NCI-H460 (cell line): ENCODE measurements around the gene ATP2A1. TPM values are rescaled to one million over a fixed set of nuclear protein-coding genes. Genes with fewer than 3 reads are reported as not detected.
"Not testable (repeated sequence)": the region's sequence is repeated elsewhere in the genome, so short reads cannot be mapped to it uniquely, and the experiment has no call there.

Experiments
- DNase-seq: peaks from one replicate; pipeline ENCODE4 v3.0.0-alpha.2; 2016; ENCODE audit warnings: low read depth; ENCODE audit errors: extremely low read depth
- total RNA-seq: library from RNA; depleted of rRNA; stranded (reverse); fragments of >200 nt; shearing (Covaris generic); gene quantifications from 2 replicates; pipeline ENCODE4 v1.2.3, GENCODE V29; 2014

ATP2A1 gene
- total RNA-seq, 1 experiment from 2014 or later, result 2.4 TPM

DNA sequence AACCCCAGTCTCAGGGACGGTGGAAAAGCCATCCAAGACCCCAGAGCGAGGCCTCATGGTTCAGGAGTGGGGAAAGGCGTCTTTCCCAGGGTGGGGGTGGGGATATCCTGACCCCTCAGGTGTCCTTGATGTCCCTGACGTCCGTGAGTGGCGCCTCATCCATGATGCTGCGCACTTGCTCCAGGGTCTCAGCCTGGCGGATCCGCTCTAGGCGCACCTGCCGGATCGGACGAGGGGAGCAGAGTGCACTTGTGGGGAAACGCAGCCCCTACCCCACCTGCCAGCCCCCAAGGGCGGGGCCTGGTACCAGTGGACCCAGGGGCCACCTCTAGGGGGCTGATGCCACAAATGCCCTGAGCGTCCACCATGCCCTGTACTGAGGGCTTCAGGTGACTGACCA is 26.5 kb downstream of the ATP2A1 start:
- DNase-seq, result no peak

DNA sequence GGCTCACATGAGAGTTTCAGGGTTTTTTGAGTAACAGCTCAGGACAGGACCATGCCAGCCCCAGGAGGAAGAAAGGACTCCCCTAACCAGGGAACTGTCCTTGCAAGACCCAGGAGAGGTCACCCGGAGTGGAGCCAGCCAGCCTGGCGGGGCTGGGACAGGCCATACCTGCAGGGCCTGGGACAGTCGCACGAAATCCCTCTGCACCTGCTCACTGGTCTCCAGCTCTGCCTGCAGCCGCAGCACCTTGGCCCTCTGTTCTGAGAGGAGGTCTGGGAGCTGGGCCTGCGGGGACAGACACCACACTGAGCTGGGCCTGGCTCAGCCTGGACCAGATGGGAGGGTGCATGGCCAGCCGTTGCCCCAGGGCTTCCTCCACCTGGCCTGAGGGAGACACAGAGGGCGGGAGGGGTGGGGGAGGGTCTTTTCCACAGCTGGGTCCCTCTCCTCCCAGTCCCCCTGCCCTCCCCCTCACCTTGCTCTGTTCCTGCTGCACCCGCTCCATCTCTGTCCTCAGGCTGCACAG is 27.0 kb downstream of the ATP2A1 start:
- no peak for DNase-seq

DNA sequence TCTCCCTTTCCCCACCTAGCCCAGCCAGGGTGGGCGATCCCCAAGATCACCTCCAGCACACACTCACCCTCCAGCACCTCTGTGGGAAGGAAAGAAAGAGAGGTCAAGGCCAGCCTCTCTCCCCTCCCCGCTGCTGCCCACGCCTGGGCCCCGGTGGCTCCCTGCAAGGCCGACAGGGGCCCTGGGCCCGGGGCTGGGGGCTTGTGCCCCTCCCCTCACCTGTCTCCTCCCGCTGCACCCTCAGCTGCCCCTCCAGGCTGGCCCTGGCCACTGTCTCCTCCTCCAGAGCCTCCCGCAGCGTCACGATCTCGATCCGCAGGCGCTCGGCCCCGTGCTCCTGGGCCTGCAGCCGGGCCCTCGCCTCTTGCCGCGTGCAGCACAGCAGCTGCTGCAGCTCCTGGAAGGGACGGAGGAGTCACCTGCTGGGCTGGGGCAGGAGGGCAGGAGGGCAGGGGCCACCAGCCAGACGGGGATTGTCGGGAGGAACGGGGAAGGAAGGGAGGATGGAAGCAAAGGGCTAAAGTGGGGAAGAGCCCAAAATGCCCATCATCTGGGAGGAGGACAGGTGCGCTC is 27.6 kb downstream of the ATP2A1 start:
- no peak for DNase-seq

DNA sequence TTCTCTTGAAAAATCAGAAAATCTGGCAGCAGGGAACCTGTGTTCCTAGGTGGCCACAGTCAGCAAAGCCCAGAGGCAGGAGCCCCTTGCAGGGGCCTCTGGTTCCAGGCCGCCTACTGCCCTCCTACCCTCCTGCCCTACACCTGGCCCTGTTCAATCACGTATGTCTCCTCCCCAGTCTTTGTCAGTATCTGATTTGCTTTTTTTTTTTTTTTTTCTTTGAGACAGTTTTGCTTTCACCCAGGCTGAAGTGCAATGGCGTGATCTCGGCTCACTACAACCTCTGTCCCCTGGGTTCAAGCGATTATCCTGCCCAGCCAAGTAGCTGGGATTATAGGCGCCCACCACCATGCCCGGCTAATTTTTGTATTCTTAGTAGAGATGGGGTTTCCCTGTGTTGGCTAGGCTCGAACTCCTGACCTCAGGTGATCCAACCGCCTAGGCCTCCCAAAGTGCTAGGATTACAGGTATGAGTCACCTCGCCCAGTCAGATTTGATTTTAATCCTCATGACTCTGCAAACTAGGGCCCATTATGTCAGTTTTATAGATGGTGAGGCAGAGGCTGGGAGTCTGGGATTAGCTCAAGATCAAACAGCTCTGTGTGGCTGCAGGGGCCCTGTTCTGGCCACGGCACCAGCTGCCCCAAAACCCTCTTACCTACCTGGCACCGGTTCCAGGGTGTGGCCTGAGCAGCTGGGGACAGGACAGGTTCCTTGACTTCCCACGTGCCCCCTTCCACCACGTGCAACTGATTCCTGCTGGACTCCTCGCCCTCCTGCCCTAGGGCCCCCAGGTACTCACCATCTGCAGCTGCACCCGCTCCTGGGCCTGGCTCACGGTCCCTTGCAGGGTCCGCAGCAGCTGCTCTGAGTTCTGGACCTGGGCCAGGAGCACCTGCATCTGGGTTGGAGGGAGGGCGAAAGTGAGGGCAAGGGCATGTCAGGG is 32.1 kb downstream of the ATP2A1 start:
- DNase-seq, result no peak

DNA sequence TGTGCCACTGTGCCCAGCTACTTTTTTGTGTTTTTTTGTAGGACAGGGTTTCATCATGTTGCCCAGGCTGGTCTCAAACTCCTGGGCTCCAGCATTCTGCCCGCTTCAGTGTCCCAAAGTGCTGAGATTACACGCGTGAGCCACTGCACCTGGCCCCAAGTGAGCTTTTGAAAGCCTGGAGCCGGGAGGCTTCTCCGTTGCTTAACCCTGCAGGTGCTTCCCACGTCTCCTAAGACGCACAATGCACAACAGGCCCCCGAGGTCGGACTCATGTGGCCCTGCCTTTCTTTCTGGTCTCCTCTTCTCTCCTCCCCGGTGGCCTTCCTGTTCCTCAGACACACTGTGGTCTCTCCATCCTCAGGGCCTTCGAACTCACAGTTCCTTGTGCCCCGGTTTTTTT is 34.3 kb downstream of the ATP2A1 start:
- no peak for DNase-seq

DNA sequence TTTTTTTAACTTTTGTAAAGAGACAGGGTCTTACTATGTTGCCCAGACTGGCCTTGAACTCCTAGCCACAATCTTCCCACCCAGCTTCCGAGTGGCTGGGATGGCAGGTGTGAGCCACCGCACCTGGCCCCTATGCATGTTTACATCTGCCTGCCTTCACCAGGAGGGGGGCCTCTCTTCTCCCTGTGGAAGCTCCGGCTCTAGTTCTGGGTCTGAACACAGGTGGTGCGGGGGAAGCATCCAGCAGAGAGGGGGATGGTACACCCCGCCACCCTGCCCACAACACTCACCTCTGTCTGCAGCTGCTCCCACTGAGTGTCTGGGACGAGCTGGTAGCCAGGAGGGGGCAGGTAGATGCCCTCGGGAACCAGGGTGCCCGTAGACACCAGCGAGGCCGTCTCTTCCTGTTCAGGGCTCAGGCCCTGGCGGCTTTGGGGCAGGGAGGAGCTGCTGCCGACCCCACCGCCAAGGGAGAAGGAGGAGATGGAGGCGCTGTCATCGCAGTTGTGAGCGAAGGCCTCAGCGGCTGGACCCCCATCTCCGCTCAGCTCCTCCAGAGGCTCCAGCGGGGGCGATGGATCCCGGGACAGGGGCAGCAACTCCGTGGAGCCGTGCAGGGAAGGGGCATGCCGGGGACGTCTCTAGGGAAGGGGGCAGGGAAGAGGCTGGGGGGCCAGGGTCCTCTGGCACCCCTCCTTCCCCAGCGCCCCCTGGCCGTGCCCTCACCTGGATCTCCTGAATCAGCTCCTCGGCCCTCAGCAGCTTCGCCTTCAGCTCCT is 35.8 kb downstream of the ATP2A1 start:
- DNase-seq, result no peak

DNA sequence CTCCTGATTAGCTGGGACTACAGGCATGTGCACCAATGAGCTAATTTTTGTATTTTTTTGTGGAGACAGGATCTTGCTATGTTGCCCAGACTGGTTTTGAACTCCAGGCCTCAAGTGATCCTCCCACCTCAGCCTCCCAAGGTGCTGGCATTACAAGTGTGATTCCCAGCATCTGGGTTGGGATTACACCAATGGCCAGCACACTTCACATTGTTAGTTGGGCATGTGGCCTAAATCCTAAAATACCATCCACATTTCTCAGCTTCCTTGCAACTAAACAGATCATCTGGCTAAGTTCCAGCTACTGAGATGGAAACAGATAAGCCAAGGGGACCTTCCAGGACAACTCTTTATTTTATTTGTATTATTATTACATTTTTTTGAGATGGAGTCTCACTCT is 36.9 kb downstream of the ATP2A1 start:
- DNase-seq, result no peak

DNA sequence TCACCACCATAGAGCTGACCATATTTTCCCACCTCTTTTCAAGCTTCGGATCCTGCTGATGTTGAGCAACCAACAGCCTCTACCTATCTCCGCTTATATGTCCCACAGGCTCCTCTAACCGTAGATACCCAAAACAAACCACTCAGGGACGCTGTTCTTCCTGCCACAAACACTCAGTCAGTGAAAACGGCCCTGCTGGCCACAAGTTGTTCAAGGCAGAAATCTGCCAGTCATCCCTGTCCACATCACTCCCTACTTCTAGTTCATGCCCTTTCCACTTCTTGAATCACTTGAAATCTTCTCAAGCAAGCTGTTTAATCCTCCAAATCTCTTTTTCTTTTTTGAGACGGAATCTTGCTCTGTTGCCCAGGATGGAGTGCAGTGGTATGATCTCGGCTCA is 38.8 kb downstream of the ATP2A1 start:
- no peak for DNase-seq

DNA sequence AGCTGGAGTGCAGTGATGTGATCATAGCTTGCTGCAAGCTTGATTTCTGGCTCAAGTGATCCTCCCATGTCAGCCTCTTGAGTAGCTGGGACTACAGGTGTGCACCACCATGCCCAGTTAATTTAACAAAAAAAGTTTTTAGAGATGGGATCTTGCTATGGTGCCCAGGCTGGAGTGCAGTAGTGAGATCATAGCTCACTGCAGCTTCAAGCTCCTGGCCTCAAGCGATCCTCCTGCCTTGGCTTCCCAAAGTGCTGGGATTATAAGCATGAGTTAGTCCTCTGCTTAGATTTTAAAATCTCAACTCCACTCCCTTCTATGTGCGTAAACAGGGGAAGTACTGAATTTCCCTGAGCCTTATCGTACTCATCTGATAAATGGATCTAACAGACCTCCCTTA is 40.4 kb downstream of the ATP2A1 start:
- DNase-seq, result no peak

DNA sequence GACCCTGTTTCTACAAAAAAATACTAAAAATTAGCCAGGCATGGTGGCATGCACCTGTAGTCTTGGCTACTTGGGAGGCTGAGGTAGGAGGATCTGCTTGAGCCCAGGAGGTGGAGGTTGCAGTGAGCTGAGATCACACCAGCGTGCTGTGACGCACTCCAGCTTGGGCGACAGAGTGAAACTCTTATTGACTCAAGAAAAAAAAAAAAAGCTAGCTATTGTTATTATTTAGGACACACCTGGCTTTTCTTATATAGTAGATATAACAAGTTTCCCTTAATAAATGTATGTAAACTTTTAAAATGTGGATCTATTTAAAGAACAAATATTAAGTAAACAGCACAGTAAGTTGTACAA is 44.9 kb downstream of the ATP2A1 start:
- no peak for DNase-seq

DNA sequence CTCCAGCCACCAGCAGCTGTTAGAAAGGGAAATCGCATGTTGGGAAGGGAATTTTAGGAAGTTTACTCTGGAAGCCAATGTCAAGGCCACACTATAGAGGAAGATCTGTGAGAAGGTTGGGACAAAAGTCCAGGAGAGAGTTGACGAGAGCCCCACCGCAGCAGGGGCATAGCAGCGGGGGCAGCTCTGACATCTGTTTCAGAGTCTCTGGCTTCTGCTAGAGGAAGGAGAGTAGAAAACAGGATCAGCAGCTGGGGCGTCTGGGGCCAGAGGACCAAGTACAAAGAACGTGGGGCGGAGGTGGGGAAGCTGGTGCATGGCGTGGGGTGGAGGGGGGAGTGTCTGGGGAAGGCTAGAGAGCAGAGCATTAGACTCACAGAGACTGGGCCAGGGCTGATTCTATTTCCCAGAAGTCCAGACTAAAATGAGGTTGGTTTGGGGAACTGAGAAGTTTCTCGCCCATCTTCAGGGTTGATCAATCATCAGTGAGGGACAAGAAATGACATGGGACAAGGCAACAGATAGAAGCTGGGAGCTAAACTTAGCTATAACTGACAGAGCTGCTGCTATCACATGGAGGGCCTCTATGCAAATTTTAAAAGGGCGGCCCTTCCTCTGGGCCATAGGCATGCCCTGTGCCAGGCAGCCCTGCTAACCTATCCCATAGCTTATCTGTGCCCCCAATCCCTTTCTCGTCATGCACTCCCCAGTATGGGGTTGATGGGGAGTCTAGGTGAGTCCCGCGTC is 45.5 kb downstream of the ATP2A1 start:
- DNase-seq, result no peak

DNA sequence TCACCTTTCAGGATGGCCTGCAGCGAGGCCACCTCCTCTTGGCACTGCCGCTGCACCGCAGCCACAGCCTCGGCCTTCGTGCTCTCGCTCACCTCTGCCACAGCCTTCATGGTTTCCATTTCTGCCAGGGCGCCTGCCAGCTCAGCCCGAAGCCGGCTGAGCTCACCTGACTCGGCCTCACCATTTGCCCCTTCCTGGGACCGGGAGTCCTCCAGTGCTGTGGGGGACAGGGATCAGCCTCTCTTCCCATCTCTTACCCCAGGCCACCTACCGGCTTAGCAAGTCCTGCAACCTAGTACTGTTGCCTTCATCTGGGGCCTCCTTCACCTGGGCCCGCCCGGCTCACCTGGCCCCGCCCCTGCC is 46.1 kb downstream of the ATP2A1 start:
- no peak for DNase-seq

DNA sequence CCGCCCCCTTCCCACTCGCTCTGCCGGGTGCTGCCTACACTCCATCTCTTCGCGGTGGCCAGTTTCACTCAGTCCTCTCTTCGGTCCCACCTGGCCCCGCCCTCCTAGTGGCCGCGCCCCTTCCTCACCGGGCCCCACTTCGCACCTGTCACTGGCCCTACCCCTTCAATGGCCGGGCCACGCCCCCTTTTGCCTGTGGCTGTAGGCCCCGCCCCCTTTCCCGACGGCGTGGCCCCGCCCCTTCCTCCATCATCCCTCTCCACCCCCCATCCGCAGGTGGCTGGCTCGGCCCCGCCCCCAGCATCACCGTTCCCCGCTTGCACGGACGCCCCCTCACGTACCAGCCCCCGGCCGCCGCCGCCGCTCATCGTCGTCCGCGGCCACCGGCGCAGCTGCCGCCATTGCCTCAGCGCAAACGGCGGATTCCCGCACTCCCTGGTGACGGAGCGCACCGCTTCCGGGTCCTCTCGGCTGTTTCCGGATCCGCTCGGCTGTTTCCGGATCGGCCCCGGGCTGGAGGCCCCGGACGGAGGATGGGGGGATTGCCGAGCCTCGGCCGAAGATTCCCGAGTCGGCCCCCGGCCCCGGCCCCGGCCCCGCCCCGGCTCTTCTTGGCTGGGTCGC is 46.6 kb downstream of the ATP2A1 start, which contains the start of gene RABEP2:
RABEP2 (minus strand) TSS at position 477 of the 624 bp plus-strand sequence; CDS start at position 402, 75 bp downstream.
- peak; percentile 89 for DNase-seq

DNA sequence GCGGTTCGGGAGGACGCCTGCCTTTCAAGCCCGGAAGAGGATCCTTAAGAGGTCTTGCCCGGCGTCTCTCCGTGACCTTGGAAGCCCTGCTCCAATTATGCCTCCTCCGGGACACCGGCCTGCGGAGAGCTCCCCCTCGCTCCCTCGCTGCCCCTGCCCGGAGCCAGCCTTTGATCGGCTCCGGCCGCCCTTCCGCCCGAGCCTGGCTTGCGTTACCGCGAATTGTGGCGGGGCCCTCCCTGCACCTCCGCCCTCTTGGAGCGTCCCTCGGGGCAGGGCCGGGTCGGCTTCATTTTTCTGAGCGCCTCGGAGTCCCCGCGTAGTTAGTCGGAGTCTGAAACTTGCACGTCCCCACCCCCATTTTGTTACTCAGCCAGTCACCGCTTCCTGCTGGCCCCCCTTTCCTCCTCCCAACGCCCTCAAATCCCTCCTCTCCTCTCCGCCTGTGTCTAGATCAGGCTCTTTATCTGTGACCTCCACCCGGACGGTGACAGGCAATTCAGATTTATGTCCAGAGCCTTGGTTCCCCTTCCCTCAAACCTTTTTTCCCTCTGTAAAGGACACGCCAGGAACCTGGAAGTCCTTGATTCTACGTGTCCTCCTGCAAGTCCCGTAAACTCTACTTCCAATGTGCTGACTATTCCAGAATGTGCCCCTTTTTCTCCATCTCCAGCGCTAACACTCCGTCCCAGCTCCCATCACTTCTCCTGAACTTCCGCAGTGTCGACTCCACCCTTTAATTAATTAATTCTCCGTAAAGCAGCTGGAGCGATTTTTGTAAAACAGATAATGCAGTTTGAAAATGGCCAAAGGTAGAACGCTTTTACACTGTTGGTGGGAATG is 47.3 kb downstream of the ATP2A1 start:
- DNase-seq, result peak; percentile 65

DNA sequence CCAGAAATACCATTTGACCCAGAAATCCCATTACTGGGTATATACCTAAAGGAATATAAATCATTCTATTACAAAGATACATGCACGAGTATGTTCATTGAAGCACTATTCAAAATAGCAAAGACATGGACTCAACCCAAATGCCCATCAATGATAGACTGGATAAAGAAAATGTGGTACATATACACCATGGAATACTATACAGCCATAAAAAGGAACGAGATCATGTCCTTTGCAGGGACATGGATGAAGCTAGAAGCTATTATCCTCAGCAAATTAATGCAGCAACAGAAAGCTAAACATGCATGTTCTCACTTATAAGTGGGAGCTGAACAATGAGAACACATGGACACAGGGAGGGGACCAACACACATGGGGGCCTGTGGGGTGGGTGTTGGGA is 48.0 kb downstream of the ATP2A1 start:
- not testable (repeated sequence) for DNase-seq

DNA sequence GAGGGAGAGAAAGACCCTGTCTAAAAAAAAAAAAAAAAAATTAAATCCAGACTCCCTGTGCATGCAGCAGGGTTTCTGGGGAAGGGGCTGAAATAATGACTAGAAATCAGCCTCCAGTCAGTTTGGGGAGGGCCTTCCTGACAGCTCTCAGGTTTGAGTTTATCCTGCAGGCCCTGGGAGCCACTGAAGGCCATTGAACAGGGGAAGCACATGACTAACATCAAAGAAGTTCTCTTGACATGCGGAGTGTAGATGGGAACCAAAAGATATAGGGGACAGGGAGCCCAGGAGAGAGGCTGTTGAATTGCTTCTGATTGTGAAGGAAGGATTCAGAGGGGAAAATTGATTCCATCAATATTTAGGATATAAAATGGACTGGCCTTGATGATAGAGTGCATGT is 49.5 kb downstream of the ATP2A1 start:
- no peak for DNase-seq

DNA sequence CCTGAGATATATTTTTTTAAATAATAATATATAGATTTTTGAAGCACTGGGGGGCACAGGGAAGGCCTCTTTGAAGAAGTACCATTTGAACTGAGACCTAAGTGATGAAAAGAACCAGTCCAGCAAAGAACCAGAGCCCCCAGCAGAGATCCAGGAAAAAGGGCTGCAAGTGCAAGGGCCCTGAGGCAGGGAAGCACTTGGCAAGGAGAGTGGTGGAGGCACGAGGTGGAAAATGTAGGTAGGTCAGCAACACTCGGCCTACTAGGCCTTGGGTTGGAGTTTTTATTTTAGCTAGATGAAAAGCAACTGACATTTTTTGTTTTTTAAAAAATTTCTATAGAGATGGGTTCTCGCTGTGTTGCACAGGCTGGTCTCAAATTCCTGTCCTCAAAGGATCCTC is 51.9 kb downstream of the ATP2A1 start:
- DNase-seq, result no peak

DNA sequence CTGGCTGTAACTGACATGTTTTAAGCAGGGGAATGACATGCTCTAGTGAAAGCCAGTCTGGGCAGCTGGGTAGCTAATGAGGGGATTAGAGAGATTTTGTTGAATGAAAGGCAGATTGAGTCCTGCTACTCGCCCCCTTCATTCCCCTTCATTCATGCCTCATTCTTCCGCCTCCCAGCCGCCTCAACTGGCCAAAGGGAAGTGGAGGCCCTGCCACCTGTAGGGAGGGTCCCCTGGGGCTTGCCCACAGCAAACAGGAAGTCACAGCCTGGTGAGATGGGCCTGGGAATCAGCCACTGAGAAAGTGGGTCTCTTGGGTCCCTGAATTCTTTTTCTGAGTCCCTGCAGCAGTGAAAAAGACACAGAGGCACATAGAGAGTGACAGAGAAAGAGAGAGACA is 52.4 kb downstream of the ATP2A1 start:
- no peak for DNase-seq

DNA sequence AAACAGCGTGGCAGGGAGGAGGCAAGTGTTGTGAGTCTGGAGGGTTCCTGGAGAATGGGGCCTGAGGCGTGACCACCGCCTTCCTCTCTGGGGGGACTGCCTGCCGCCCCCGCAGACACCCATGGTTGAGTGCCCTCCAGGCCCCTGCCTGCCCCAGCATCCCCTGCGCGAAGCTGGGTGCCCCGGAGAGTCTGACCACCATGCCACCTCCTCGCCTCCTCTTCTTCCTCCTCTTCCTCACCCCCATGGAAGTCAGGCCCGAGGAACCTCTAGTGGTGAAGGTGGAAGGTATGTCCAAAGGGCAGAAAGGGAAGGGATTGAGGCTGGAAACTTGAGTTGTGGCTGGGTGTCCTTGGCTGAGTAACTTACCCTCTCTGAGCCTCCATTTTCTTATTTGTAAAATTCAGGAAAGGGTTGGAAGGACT is 53.5 kb downstream of the ATP2A1 start, which contains the start of gene CD19:
CD19 (plus strand) TSS at position 171 of the 425 bp plus-strand sequence; CDS start at position 201, 30 bp downstream.
- no peak for DNase-seq
